ENCODE measurements around the gene CHD6.
"Not testable (repeated sequence)": the region's sequence is repeated elsewhere in the genome, so short reads cannot be mapped to it uniquely, and the experiment has no call there.

The CHD6 gene

GRCh38 chr20:41537865-41538264, 80.3 kb downstream of the CHD6 start:
- DNase-seq: no peak

- DNase-seq: not testable (repeated sequence)
Observed at GRCh38 chr20:41535551-41535950, 82.6 kb downstream of the CHD6 start.

DNA sequence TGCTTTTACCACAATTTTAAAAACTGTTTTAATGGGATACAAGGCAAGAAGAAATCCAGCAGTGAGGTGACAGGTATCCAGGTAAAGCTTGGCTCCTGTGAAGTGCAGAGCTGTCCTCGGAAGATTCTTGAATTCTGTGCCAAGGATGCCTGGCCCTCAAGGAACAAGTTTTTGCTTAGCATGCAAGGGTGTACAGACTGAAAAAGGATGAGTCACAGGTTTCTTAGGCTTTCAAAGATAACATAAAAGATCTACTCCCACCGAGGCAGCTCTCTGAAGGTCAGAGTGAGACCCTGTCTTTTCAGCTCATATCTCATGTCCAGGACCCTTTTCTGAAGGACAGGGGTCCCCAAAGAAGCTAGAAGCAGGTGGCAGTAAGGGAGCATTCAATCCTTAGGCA, 83.3 kb downstream of the CHD6 start:
- no peak for DNase-seq

DNA sequence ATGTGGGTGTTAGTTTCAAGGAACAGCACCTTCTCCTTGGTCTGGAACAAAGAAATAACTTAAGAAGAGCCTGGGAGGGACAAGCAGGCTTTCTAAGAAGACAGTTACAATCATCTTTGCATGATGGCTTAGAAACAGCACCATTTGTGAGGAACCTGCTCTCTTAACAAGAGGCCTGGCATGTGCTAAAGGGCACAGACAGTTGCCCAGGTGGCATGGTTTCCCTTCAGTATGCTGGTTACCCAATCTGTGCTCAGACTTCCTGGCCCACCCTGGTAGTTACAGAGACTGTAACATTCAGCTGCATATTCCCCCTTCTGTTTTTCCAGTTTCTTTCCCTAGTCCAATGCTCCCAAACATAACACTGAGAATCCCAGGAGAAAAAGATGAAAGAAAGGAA, 84.0 kb downstream of the CHD6 start:
- no peak for DNase-seq

DNA sequence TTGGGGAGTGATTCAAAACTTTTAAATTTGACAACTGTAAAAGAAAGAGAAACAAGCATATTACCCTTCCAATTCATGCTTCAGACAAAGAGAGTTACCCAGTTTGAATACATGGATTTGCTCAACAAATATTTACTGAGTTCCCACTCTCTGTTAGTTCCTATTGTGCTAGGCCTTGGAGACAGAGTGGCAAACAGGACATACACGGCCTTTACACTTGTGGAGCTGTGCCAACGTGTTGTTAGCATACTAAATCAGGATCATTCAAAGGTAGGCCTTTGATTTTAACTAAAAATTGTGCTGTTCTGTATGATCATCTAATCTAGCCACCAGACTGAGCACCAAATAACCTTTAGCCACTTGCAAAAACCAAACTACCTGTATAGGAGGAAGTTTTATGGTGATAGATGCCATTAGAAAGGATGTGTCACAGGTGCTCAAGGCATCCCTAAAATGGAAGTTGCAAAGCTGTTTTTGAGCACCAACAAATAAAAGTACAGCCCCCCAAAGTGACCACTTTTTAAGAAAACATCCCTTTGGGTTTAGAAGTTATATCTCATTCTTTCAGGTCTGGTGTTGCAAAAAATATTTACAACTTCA, 84.5 kb downstream of the CHD6 start:
- no peak for DNase-seq

DNA sequence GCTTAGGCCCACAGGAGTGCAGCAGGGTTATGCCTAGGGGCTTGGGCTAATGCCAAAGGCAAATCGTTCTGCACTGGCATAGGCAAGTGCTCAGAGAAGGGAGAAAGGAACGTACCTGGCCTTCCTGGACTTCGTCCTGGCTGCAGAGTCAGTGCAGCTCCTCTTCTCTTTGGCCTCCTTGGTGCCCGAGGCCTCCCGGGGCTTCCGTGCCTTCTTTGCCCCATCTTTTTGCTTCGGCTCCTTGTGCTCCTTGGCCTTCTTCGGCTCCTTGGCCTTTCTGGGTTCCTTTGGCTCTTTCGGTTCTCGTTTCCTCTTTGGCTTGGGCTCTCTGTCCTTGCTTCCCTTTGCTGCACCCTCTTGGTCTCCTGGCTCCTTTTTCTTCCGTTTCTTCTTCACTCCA, 85.2 kb downstream of the CHD6 start:
- DNase-seq: no peak

- no peak for DNase-seq
Observed at GRCh38 chr20:41531518-41532275, 86.5 kb downstream of the CHD6 start.

DNA sequence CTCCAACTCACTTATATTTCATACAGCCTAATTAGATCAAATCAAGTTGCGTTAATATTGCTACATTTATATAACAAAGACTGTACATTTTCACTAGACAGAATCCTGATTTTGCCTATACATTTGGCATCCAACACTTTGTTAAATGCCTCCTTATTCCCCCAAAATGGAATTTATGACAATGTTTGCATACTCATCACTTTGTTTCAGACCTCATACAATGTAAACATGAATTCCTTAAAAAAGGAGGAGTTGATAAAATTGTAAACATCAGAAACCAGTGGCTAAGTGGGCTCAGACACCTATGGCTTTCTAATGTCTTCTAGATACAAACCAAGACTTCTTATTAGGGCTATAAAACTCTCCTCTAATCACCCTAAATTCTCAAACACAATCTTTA, 87.3 kb downstream of the CHD6 start:
- DNase-seq: no peak

DNA sequence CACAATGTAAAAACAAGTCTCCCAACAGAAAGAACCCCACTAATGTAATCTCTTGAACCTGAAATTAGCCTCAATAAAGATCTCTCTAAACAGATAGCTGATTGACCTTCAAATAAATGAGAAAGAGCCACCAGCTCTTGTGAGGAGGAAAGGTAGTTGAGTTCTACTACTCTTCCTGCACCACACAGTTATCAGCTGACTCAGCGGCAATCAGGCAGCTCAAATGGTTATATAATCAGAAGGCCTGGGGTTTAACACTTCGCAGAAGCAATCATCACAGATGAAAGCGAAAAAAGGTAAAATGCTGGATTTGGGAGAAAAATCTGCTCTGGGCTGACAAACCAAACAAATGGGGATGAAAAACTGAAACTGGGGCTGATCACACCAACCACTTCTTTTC, 91.8 kb downstream of the CHD6 start:
- DNase-seq: no peak

- DNase-seq: no peak
Observed at GRCh38 chr20:41524980-41525613, 93.1 kb downstream of the CHD6 start.

DNA sequence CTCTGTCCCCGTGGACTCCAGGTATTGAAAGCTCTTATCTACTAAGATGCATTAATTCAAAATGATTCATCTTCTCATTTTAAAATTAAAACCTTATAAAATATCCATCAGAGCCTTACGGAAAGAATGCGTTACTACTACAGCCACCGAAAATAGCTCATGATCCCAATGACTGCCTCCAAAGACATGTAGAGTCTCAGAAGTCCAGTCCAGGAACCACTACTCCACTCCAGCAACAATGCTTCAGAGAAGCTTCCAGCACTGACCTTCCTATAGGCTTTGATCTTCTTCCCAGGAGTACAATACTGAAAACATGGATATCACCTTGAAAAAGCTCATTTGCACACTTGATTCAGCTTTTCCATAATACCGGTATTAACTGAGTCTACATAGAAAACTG, 94.3 kb downstream of the CHD6 start:
- no peak for DNase-seq

DNA sequence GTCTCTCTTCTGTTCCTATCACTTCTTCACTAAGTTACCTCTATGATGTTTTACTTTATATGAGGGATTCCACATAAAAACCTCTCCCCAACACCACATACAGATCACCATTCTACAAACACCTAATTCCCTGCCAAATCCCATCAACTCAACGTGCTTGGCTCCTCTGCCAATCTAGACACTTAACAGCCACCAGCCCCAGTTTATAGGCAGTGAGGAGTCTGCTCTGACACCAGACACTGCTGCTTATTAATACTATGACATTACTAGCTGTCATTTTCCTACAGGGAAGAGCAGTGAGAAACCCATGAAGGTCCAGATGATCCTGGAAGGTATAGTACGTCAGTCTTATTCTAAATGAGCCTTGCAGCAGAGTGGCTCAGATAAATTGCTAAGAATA, 104.3 kb downstream of the CHD6 start:
- no peak for DNase-seq

DNA sequence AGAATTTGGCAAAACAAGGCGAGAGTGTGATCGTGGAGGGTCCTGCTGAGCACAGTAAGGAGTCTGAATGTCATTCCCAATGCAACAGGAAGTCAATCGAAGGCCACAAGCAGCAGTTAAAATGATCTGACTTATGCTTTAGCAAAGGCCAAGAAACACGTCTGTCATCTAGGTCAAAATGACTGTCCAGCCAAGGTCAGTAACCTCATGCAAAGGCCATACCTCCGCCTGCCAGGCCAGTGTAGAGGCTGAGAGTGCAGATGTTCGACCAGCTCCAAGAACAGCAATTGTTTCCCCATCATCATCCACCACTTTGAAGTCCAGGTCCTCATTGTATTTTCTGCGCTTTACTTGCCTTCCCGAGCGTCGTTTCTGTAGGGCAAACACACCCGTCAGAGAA, 105.6 kb downstream of the CHD6 start:
- DNase-seq: no peak

- DNase-seq: no peak
Observed at GRCh38 chr20:41510847-41511450, 107.2 kb downstream of the CHD6 start.

- DNase-seq: no peak
Observed at GRCh38 chr20:41510224-41510623, 108.0 kb downstream of the CHD6 start.

DNA sequence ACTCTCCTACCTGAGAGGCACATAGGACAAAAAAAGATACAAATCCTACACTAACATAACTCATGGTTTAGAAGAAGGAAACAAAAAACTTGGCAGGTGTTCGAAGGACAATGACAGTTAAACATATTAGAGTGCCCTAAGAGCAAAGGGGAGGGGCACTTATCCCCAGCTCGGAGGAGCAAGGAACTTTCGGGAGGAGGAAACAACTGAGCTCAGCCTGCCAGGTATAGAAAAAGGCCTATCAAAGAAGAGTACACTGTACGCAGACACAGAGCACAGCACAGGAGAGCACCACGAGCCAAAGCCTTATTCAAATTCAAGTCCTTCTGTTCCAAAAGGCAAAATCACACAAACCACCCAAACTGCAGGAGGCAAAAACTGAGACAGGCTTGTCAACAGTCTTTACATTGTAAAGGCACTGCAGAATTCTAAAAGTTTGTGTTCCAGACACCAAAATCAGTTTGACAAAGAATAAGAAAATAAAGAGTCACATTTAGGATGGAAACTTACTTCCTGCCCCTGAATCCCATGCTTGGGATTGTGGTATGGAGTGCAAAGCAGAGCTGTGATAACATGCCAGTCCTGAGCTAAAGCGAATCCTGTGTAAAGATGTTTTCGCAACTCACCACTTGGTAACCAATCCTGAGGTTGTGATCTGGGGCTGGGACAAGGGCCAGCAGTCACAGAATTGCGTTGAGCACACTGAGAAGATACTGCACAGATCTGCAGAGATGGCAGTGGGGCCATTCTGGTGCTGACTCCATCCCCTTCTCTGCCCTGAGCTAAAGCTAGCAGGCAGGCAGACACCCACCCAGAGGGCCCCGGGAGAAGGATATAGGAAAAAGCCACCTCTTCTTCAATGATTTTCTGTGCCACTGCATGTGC, 108.6 kb downstream of the CHD6 start:
- no peak for DNase-seq

DNA sequence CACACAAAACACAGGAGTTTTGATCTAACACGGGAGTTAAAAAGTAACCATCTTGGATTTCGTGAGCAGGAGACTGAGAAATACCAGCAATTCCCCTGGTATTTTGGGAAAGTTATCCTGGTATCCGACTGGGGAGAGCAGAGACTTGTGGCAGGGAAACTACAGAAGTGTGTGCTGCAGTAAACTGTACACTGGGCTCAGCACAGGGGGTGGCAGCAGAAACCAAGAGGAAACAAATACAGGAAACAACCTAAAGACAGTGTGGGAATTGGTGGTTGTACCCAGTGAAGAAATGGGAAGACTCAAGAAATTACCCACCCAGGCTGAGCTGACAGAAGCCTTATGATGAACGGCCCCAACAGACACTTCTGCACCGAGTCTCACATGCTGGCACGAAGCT, 109.8 kb downstream of the CHD6 start:
- no peak for DNase-seq

GRCh38 chr20:41507851-41508250, 110.3 kb downstream of the CHD6 start:
- DNase-seq: no peak

- no peak for DNase-seq
Observed at GRCh38 chr20:41507436-41507835, 110.7 kb downstream of the CHD6 start.

DNA sequence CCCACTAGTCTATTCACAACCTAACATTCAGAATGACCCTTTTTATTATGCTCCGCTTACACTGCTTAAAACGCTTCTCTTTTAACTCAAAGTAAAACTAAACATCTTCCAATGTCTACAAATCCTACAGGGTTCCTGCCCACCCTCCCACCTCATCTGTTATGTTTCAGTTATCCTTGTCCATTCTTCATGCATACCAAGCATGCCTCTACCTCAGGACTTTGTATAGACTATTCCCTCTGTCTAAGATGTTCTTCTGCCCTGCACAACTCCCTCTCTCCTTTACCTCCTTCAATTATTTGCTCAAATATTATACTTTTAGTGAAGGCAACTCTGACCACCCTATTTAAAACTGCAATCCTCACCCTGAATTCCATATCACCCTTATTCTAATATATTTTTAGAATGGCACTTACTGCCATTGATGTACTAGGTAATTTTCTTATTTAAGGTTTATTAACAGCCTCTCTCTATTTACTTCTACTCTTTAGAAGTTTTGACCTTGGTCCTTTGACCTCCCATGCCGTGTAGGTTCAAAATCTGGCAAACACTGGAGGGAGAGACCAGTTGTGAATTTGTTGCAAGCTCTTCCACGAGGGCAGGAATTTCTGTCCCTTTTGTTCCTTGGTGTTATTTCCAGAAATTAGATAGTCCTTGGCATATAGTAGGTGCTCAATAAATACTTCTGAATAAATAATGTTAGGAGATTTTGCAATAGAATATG, 111.8 kb downstream of the CHD6 start:
- DNase-seq: no peak

GRCh38 chr20:41505184-41505583, 113.0 kb downstream of the CHD6 start:
- no peak for DNase-seq

DNA sequence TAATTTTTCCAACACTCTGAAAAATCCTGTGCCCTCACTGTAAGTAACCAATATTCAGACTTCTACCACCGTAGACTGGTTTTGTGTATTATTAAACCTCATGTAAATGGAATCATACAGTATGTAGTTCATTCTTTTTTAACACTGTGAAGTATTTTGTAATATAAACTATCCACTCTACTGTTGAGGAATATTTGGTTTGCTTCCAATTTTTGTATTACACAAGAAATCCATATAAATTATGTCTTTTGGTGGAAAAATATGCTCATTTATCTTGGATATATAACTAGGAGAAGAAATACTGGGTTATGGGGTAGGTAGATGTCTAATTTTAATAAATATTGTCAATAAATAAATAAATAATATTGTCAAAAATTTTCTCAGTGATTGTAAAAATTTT, 116.8 kb downstream of the CHD6 start:
- DNase-seq: no peak
